ENCODE data around the gene P2RX2. TPM values are rescaled to one million over a fixed set of nuclear protein-coding genes. Genes with fewer than 3 reads are reported as not detected.
A peak's percentile ranks its signal among the peaks of the same experiment; 100 is the strongest.

Gene P2RX2
- total RNA-seq, 1 experiment from 2014 or later, result not detected

DNA sequence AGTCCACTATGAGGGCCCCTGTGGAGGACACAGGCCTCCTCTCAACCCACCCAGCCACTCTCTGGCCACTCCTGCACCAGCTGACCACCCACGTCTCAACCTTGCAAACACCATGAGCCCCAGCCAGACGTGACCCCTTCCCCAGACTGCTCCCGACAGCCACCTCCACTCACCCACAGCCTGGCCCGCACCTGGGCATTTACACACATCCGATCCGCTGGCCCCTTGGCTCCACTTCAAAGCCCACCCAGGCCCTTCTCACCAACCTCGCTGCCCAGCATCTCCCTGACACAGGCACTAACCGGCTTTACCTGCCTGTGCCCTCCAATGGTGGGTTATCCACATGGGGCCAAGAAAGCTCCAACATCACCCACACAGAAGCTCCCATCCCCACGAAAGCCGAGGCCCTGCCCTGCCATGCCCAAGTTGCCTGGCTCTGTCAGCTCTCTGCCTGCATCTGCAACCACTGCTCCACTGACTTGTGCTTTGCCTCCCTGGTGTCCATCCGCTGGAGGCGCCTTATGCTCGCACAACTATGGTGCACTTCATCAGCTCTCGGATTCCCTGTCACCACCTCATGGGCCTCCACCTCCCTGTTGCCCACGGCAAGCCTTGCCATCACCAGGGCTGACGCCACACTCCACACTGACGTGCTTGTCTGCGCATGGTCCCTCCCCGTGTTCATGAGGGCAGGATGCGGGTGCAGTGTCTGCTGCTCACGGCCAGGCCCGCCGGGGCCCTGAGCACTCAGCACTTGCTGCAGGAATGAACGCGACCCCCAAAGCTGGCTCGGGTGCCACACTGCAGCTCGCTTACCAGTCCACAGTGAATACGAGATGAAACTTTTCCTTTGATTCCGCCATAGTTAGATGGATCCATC, 16.7 kb downstream of the P2RX2 start:
- no peak for DNase-seq (ENCODE audit: low read depth)

DNA sequence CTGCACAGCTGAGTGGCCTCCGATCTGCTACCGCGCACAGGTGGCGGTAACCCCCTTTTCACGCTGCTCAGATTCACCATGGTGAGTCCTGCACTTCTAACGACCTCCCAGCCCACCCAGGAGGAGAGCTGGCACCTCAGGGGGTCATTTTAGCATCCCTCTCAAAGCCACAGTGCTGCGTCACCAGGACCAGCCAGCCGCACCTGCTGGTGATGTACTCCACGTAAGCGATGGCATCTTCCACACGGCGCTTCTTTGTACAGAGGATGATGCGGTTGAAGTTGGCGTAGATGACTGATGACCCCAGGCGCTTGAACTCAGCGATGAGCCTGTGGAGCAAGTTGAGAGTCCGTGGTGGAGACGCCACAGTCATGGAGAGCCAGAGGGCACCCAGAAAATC, 19.2 kb downstream of the P2RX2 start:
- DNase-seq (ENCODE audit: low read depth), result no peak

DNA sequence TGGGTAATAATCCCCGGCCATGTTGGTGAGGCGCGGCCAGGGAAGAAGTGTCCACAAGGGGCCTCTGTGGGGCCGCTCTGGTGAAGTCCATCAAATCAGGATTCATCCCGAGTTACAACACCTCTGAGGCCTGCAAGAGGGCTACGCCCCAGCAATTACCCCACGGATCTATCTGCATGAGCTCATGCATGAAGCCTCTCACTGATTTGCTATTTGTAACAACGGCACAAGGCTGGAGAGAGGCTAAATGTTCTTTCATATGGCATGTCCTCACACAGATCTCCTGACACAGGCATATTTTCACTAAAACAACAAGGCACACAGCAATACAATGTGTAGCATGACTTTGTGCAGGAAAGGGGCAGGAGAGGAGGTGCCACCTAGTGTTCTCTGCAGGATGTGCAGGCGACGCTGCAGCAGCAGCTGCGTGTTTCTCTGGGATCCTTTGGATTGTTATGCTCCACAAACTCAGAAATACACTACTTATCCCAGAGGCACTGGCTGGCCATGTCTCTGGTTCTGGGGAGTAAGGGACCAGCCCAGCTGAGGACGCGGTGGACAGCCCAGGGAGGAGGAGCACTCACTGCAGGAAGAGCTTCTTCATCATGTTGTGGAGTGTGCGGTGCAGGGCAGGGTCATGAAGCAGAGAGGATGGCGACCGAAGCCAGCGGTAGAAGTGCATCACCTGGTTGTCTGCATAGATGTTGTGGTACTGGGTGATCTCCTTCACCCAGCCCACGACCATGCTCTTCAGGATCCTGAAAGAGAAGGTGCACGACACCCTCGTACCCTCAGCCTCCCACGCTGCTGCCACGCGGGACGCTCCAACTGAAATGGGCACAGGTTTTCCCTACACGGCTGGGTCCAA, 20.2 kb downstream of the P2RX2 start:
- DNase-seq (ENCODE audit: low read depth), result peak; percentile 31

DNA sequence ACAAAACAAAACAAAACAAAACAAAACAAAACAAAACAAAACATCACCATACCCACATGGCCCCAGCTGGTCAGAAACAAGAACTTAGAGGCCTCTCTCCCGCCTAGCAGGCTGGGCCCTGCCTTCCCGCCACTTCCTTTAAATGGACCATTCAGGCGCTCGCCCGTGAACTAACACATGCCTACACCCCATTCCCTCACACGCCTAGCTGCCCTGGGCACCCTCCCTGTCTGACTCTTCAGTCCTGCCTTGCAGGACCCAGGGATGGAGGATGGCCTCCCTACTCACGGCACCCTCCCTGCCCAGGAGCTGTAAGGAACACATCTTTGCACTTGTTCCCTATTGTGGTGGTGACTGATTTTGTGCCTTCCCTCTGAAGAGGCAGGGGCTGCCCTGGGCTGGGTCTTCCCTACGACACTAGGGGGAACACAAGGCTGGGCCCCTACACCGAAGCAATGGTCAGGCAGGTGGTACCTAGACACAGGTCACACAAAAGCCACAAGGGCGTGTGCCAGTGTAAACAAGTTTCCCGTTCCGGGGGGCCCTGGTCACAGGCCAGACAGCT, 21.5 kb downstream of the P2RX2 start:
- no peak for DNase-seq (ENCODE audit: low read depth)

DNA sequence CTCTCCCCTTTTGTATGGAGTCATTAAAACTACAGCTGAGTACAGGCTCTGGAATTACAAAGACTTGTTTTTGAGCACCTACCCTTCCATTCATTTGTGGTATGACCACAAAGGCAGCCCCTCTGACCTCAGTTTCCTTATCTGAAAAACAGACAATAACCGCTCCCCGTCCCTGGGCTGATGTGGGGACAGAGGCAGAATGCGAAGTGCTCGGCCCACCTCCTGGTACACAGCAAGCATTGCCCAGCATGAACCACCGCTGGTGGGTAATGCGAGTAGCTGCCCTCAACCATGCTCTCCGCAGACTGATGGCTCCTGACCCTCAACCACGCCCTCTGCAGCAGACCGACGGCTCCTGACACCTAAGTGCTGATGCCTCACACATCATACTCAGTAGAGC, 22.4 kb downstream of the P2RX2 start:
- no peak for DNase-seq (ENCODE audit: low read depth)

DNA sequence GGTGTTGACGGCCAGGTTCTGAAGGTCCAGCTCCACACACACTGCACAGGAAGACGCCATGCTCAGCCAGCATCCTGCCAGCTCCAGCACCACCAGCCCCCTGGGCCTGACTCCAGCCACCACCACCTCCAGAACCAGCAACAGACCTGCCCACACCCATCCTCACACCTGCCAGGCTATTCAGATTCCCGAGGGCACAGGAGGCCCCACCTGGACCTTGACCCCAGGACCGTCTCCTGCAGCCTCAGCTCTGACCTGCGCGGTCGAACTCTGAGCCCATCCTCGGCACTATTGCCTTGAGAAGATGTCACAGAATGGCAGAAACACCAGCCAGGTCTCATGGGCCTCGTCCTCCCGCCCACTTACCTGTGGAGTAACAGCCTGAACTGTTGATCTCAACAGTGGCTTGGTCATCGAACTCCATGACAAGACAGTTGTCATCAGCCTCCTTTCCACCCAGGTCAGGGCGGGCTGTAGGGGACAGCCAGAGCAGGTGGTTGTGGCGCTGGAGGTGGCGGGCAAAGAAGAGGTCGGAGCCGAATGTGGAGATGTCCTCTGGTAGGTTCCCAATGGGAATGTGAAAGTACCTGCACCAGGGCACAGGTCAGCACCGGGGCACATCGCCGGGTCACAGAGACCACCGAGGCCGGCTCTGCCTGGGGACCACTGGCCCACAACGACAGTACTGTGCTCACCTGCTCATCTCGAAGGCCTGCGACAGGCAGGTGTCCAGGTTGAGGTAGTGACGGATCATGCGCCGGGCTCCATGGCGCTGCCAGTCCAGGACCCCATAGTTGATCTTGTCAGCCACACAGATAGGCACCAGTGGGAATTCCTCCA, 23.5 kb downstream of the P2RX2 start:
- no peak for DNase-seq (ENCODE audit: low read depth)

DNA sequence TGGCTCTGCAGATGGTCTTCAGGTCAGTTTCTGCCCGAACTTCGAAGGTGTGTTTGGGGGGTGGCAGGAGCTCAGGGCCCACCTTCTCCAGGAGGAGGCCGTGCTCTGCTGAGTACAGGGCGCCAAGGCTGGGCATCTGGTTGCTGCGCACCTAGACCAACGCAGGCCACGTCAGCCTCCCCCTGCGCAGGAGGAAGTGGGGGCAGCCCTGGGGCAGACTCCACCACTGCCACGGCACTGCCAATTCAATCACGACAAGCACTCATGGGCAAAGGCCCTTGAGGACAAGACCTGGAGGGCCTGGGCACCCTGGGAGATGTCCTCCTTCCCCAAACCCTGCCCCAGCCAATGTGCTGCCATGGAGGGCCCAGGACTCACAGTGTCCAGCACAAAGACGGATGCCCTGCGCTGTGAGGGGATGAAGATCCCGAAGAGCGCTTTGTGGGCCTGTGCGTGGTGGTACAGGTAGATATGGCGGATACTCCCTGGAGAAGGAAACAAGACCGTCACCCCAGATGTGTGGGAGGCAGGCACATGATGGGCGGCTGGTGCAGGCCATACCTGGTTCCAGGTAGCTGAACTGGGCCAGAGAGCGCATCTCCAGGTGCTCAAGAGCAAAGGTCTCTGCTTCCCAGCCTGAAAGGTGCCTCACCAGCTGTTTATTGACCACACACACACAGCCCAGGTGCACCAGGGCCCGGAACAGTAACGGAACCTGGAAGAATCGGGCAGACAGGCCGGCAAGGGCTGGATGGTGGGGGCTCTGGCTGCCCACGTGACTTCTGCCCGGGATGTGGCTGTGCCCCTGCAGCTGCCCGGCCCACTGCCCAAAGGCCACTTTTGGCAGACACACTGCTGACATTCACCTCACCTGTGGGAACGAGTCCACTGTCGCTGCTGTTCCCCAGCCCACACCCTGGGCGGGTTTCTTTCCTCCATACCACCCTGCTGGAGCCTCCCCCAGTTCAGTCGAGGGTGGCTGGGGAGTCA, 24.6 kb downstream of the P2RX2 start:
- DNase-seq (ENCODE audit: low read depth), result no peak

DNA sequence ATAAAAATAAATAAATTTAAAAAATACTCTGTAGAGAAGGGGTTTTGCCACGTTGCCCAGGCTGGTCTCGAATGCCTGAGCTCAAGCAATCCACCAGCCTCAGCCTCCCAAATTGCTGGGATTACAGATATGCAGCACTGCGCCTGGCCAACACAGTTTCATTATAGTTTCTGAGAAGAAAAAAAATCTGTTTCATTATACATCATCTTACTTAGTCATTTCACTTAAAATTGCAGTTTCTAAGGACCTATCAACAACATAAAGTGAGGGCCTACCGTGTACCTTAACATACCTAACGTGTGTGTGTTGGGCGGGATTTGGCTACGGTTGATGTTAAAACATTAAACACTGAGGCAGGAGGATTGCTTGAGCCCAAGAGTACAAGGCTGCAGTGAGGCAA, 28.3 kb downstream of the P2RX2 start:
- no peak for DNase-seq (ENCODE audit: low read depth)

DNA sequence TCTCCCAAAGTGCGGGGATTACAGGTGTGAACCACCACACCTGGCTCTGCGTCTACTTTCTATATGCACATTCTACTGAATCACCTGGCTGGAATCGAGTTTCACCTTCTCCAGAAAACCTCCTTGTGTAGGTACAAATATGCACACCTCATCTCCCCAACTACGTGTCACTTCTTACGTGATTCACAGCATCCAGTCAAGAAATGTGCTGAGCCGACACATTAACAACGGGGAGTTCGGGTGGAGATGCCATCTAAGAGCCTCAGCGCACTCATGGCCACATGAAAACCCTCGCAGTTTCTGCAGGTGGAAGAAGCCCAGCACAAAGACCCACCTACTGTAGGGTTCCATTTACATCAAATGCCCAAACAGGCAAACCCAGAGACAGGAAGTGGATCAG, 29.3 kb downstream of the P2RX2 start:
- no peak for DNase-seq (ENCODE audit: low read depth)

DNA sequence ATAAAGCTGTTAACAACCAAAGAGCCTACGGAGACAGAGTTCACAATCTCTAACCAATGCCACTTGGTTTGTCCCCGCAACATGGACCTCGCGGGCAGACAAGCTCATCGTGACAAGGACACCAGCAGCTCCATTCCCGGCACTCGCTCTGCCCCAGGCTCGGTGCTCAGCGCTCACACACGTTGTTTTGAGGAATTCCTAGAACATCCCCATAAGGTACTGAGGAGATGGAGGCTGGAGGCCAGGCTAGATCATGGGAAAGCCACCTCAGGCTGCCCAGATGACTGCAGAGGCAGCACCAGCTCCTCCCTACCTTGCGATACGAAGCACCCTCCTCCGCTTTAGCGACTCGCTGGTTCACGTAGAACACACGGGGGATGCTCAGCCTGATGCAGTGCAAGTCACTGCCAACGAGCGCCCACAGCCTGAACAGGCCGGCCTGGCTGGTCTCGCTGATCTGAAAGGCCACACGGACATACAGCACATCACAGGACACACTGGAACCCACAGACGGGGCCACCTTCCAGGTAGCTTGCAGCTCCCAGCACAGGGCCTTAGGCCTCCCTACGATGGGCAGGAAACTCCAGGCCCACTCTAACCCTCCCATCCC, 30.1 kb downstream of the P2RX2 start:
- no peak for DNase-seq (ENCODE audit: low read depth)

DNA sequence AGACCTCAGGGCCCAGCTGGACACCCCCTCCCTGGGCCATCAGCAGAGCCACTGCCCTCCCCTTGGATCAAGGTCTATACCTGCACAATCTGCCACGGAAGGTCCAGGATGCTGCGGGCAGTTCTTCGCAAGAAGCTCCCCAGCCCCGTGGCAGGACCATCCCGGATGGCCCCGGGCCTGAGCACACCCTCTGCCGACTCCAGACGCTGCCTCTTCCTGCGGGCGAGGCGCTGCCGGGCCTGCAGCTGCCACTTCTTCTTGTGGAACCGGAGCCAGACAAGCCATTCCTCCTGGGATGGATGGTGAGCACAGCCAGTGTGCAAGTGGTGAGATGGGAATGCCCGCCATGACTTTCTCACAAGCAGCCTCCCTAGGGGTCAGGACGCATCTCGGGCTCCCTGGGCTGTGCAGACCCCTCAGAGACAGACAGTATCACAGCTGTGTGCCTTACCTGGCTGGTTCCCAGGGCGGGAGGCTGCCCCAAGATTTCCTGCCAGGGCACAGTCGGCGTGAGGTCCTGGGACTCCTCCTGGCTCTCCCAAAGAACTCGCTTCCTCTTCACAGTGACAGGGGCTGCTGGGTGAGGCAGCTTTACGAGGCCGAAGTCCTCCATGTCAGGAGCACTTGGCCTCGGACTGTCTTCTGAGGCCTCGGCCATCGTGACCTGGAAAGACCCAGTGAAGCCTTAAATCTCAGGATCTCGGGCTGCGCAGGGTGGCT, 30.8 kb downstream of the P2RX2 start:
- DNase-seq (ENCODE audit: low read depth), result no peak

DNA sequence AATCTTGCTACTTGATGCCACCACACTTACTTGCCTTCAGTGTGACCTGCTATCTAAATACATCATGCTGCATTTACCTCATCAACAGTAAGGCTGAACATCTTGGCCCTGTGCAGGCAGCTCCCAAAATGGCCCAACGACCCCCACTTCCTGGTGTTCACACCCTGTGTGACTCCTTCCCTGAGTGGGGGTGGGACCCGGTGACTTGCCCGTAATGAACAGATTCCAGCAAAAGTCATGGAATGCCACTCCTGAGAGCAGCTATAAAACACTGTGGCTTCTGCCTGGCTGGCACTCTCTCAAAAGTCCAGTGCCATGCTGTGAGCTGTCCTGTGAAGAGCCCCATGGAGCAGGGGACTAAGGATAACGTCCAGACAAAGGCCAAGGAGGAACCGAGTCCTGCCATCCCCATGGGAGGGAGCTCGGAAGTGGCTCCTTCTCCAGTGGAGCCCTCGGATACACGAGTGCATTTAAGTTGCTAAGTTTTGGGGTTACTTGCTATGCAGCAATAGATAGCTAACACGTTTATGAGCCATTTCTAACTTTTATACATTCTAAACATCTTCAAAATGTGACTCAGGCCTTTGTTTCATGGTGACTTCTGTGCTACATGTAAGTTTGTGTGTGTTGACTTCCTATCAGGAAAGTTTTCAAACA, 33.0 kb downstream of the P2RX2 start:
- DNase-seq (ENCODE audit: low read depth), result no peak

DNA sequence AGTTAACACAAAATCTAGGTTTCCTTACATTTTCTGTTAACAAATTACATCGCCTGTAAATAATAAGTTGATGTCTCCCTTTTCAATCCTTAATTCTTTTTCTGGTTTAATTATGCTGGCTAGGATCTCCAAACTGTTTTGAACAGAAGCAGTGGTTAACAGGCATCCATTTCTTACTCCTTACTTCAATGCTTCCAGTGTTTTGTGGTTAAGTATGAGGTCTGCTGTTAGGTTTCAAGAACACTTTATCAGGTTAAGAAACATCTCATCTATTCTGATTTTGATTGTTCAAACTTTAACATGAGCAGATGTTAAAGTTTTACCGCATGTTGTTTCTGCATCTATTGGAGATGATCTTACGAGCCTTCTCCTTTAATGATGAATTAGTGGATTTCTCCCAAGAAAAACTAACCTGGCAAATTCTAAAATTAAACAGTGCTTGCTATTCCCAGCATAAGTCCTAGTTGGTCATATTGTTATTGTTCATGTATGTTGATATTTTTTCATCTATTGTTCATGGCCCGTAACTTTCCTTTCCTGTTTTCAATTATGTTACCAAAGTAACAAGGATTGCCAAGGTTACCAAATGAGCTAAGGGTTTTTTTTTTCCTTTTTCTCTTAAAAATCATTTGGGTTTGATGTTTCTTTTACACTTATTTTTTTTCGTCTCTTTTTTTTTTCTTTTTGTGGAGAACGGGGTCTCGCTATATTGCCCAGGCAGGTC, 35.2 kb downstream of the P2RX2 start:
- DNase-seq (ENCODE audit: low read depth), result no peak

DNA sequence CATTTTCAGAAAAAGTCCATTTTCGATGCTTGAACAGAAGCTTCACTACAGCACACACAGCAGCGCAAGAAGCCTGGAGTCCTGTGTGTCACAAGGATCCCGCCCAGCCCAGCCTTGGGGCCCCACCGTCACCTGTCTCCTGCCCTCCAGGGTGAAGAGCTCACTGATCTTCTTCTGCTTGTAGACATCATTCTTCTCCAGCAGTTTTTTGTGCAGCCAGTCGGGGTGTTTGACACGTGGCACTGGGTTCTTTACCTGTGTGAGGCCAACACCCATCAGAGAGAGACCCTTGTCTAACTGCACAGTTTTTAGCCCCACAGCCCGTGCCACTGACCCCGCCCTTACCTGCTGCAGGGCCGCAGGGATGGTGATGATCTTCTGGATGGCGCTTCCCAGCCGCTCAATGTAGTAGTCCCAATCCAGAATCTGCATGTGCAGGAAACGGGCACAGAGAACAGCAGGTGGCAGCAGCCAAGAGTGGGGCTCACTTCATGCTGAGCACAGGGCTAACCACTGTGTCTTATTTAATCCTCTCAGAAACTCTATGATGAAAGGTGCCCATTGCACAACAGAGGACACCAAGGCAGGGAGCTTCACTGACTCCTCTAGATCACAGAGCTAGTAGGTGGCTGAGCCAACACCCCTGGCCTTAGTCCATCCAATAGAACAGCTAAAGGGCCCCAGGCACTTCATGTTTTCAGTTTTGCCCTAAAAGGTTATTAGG, 38.6 kb downstream of the P2RX2 start:
- DNase-seq (ENCODE audit: low read depth), result no peak

DNA sequence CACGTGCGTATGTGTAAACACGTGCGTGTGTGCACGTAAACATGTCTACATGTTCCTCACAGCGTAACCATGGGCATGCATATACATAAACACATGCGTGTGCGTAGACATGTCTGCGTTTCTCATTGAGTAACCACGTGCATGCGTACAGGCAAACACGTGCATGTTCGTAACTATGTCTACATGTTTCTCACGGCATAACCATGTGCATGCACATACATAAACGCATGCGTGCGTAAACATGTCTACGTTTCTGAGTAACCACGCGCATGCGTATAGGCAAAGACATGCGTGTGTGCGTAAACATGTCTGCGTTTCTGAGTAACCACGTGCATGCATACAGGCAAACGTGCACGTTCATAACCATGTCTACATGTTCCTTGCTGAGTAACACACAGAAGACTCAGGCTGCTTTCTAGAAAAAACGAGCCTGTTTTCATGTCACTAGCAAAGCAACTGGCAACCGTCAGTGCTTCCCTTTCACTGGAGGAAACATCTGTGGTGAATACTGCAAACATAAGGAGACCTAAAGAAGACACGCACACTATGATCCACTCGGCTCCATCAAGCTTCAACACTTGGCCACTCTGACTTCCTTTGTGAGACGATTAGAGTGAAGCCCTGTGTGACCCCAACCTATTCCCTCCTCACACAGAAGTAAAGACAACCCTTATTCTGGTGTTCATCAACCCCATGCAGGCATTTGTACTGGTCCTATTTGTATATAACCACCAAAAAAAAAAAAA, 39.7 kb downstream of the P2RX2 start:
- DNase-seq (ENCODE audit: low read depth), result no peak

DNA sequence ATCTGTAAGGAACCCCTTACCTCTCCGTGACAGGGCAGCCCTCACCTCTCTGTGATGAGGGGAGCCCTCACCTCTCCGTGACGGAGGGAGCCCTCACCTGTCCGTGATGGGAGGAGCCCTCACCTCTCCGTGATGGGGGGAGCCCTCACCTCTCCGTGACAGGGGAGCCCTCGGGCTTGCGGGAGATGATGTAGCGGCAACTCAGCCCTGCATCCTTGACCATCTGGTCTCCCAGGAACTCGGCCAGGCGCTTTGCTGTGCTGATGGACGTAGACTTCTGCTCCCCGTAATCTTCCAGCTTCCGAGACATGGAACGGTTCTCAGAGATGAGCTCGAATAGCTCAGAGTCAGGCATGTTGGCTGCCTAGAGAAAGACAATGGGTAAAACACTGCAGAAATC, 40.6 kb downstream of the P2RX2 start:
- no peak for DNase-seq (ENCODE audit: low read depth)
